Measurements from ENCODE around the gene XRCC2. TPM values are rescaled to one million over a fixed set of nuclear protein-coding genes. Genes with fewer than 3 reads are reported as not detected.

The XRCC2 gene
- total and polyA plus RNA-seq, 2 donors (not counting 1 experiment from before 2014, with no cell fraction given), result 0.66 to 1.5 TPM

DNA sequence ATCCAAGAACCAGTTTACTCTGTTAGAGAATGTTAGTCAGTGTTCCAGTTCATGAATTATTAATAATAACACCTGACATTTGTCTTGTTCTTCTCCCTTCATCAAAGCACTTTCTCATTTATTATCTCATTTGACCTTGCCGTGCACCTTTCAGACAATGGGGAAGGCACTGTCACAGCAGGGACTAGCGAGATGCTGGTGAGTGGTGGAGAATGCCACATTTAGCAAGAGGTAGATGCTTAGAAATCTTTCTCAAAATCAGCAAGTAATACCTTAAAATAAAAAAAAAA lies 34.2 kb upstream of the XRCC2 start:
- no peak overlapping the region for H3K4me3 ChIP-seq (ENCODE audit: control extremely low read depth in 1 of 5, extremely low read depth in 1 of 5, insufficient read depth in 1 of 5, low read depth in 2 of 5, low read length in 4 of 5)
- H3K9me3 ChIP-seq (ENCODE audit: control extremely low read depth in 1 of 3, control insufficient read depth in 2 of 3, insufficient read depth in 1 of 3, low read length in 2 of 3), result peaks cover 0 to 9% (median 4%) of the 10 kb centered on the region in 3 donors
- peaks cover 7% of the 10 kb centered on the region for H3K27me3 Mint-ChIP-seq
- no peaks in the 10 kb centered on the region for H3K4me1 ChIP-seq (ENCODE audit: control insufficient read depth in 2 of 2, insufficient read depth in 2 of 2, low read length in 2 of 2)
- no peak overlapping the region for H3K27ac ChIP-seq (ENCODE audit: low read length in 2 of 2)
- no peaks in the 10 kb centered on the region for H3K79me2 ChIP-seq (ENCODE audit: control insufficient read depth, insufficient read depth, low read length)
- H3K9me3 Mint-ChIP-seq (ENCODE audit: insufficient read depth), result no peaks in the 10 kb centered on the region
- H3K4me2 ChIP-seq (replicated peaks; ENCODE audit: low read depth, low read length, poor library complexity, severe bottlenecking), result no peak overlapping the region
- H2AFZ ChIP-seq (ENCODE audit: insufficient read depth, low read depth, low read length, poor library complexity, severe bottlenecking), result no peak overlapping the region
- intact Hi-C loops (cut with micrococcal nuclease), result no loop called here
- no peaks in the 10 kb centered on the region for H3K4me1 Mint-ChIP-seq
- no CpG with 5 or more reads among the region's 2 CpGs for WGBS (ENCODE audit: insufficient coverage)
- H3K4me3 Mint-ChIP-seq, result no peak overlapping the region
- H3K9ac ChIP-seq (ENCODE audit: low read length), result no peak overlapping the region
- H3K36me3 ChIP-seq (replicated peaks in 1 of 2; ENCODE audit: control extremely low read depth in 1 of 2, control insufficient read depth in 1 of 2, extremely low read depth in 1 of 2, insufficient read depth in 2 of 2, low read length in 1 of 2), result no peaks in the 10 kb centered on the region
- no peak overlapping the region for H3K27ac Mint-ChIP-seq
- DNase-seq (no peak), ATAC-seq (ENCODE audit: low read depth) (no peak)
- H3K27me3 ChIP-seq (replicated peaks in 1 of 4; ENCODE audit: control extremely low read depth in 1 of 4, control insufficient read depth in 3 of 4, insufficient read depth in 4 of 4, low read length in 3 of 4), result no peaks in the 10 kb centered on the region
- ChIA-PET CTCF (interaction anchor here (1.5 to 1.8 kb wide), 2 partner anchors 373 to 395 kb away, joined by 3 to 9 read pairs; no protein-coding TSS in a partner anchor), POLR2A (no interaction called here)
- no peak for TF ChIP-seq EZH2 (IDR thresholded peaks at IDR 0.05; ENCODE audit: borderline replicate concordance, insufficient read depth, low read depth, low read length, poor library complexity, severe bottlenecking)
- TF ChIP-seq, protein P1, sequence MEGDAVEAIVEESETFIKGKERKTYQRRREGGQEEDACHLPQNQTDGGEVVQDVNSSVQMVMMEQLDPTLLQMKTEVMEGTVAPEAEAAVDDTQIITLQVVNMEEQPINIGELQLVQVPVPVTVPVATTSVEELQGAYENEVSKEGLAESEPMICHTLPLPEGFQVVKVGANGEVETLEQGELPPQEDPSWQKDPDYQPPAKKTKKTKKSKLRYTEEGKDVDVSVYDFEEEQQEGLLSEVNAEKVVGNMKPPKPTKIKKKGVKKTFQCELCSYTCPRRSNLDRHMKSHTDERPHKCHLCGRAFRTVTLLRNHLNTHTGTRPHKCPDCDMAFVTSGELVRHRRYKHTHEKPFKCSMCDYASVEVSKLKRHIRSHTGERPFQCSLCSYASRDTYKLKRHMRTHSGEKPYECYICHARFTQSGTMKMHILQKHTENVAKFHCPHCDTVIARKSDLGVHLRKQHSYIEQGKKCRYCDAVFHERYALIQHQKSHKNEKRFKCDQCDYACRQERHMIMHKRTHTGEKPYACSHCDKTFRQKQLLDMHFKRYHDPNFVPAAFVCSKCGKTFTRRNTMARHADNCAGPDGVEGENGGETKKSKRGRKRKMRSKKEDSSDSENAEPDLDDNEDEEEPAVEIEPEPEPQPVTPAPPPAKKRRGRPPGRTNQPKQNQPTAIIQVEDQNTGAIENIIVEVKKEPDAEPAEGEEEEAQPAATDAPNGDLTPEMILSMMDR (IDR thresholded peaks at IDR 0.05), result no peak
- H4K20me1 ChIP-seq (ENCODE audit: control insufficient read depth, insufficient read depth, low read length, poor library complexity, severe bottlenecking), result no peaks in the 10 kb centered on the region

DNA sequence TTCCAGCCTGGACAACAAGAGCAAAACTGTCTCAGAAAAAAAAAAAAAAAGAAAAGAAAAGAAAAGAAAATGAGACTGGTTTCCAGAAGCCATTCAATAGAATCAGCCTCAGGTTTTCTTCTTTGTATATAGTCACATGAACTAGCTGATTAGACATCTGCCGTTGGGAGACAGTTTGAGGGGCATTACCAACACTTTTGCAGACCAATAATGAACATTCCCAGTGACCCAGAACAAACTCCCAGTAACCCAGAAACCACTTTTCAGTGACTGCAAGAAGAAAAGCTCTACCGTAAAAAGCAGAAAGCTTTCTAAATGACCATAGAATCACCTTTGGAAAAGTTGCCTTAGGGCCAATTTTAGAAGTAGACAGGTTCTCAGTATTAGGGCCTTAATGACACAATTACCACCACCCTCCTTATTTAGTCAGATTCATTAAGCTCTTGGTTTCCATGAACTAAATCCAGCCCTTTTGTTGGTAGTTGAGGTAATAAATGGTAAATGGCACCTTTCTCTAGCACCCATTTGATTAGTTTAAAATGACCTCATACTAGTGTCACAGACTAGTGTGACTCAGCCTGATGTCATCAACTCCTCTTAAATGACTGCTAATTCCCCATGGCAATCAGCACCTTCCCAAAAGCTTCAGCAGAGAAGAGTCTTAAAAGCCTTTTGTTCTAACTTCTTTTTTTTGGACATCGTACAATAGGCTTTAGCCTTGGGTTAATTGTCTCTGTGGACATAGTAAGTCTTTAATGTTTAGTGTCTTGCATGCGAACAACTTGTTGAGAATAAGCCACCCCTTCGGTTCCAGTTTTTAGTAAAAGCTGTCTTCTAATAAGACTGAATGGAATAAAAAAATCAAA lies 33.6 kb upstream of the XRCC2 start:
- H3K4me1 Mint-ChIP-seq, result no peaks in the 10 kb centered on the region
- ChIA-PET POLR2A (interaction anchor here (0.8 kb wide), 1 partner anchor 754 kb away, joined by 4 read pairs; no protein-coding TSS in a partner anchor), CTCF (interaction anchor here (0.6 to 1.8 kb wide), 4 partner anchors 373 to 470 kb away, joined by 3 to 9 read pairs (median 3); no protein-coding TSS in a partner anchor)
- H3K27ac ChIP-seq (ENCODE audit: low read length in 2 of 2), result no peak overlapping the region
- peaks cover 0 to 12% (median 10%) of the 10 kb centered on the region in 3 donors for H3K9me3 ChIP-seq (ENCODE audit: control extremely low read depth in 1 of 3, control insufficient read depth in 2 of 3, insufficient read depth in 1 of 3, low read length in 2 of 3)
- H3K4me1 ChIP-seq (ENCODE audit: control insufficient read depth in 2 of 2, insufficient read depth in 2 of 2, low read length in 2 of 2), result no peaks in the 10 kb centered on the region
- no peak for ATAC-seq (ENCODE audit: low read depth)
- TF ChIP-seq EZH2 (IDR thresholded peaks at IDR 0.05; ENCODE audit: borderline replicate concordance, insufficient read depth, low read depth, low read length, poor library complexity, severe bottlenecking), result no peak
- TF ChIP-seq, protein P1 (IDR thresholded peaks at IDR 0.05), result no peak
- H3K4me3 Mint-ChIP-seq, result no peak overlapping the region
- H3K9me3 Mint-ChIP-seq (ENCODE audit: insufficient read depth), result peaks cover 3% of the 10 kb centered on the region
- H3K4me3 ChIP-seq (ENCODE audit: control extremely low read depth in 1 of 5, extremely low read depth in 1 of 5, insufficient read depth in 1 of 5, low read depth in 2 of 5, low read length in 4 of 5), result no peak overlapping the region
- intact Hi-C loops (cut with micrococcal nuclease), result no loop called here
- WGBS (ENCODE audit: insufficient coverage), result 90% methylated on average over 2 of the region's 5 CpGs
- peaks cover 7% of the 10 kb centered on the region for H3K27me3 Mint-ChIP-seq
- H2AFZ ChIP-seq (ENCODE audit: insufficient read depth, low read depth, low read length, poor library complexity, severe bottlenecking), result no peak overlapping the region
- H3K27ac Mint-ChIP-seq, result no peak overlapping the region
- no peaks in the 10 kb centered on the region for H3K79me2 ChIP-seq (ENCODE audit: control insufficient read depth, insufficient read depth, low read length)
- no peak overlapping the region for H3K4me2 ChIP-seq (replicated peaks; ENCODE audit: low read depth, low read length, poor library complexity, severe bottlenecking)
- H3K36me3 ChIP-seq (replicated peaks in 1 of 2; ENCODE audit: control extremely low read depth in 1 of 2, control insufficient read depth in 1 of 2, extremely low read depth in 1 of 2, insufficient read depth in 2 of 2, low read length in 1 of 2), result no peaks in the 10 kb centered on the region
- no peaks in the 10 kb centered on the region for H4K20me1 ChIP-seq (ENCODE audit: control insufficient read depth, insufficient read depth, low read length, poor library complexity, severe bottlenecking)
- no peak for DNase-seq
- H3K9ac ChIP-seq (ENCODE audit: low read length), result no peak overlapping the region
- no peaks in the 10 kb centered on the region for H3K27me3 ChIP-seq (replicated peaks in 1 of 4; ENCODE audit: control extremely low read depth in 1 of 4, control insufficient read depth in 3 of 4, insufficient read depth in 4 of 4, low read length in 3 of 4)

Data from B cell (primary cell).